Stimulated activated CD8-positive, alpha-beta memory T cell treated with anti-CD3 and anti-CD28 coated beads, Interleukin-15, amount 100 ng/mL, for 48 hours (primary cell): ENCODE results near the gene THAP3.
"Not testable (repeated sequence)": the region's sequence is repeated elsewhere in the genome, so short reads cannot be mapped to it uniquely, and the experiment has no call there.

Source experiments
- DNase-seq, 2 donors: peaks; one replicate each; pipeline ENCODE4 v3.0.0-alpha.2; 2020; ENCODE audit warnings: low read depth in 2 of 2

Gene THAP3

GRCh38 chr1:6591222-6591621 is 33.4 kb upstream of the THAP3 start:
- DNase-seq, result no peak

GRCh38 chr1:6591644-6592043 is 33.0 kb upstream of the THAP3 start:
- no peak for DNase-seq

GRCh38 chr1:6592441-6592840 is 32.2 kb upstream of the THAP3 start:
- no peak for DNase-seq

DNA sequence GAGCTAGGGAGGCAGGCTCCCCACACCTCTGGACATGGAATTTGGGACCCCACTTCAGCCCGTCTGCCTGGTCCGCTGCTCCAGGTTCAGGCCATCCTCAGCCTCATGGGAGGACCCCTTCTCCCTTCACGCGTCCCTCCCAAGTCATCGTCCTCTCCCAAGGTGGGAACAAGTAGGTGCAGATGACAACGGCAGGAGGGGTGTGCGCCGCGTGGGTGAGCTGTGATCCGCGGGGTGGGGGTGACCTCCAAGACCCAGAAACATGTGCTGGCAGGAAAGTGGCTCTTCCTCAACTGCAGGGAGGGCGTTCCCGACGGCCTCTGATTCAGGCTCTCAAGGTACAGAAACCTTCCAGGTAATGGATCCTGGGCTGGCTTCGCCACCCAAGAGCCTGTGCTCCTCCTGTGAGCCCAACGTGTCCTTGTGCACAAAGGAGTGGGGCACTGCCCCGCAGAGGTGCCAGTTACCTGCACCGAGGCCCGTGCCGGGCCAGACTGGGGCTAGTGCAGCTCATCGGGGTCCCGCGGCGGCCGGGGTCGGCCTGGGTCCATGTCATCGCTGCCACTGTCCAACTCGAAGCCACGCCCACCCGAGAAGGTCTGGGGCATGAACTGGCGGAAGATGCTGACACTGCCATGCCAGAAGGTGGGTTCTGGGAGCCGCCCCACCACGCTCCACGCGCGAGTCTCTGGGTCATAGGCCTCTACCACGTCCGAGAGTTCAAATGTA is 31.6 kb upstream of the THAP3 start:
- DNase-seq, result no peak

DNA sequence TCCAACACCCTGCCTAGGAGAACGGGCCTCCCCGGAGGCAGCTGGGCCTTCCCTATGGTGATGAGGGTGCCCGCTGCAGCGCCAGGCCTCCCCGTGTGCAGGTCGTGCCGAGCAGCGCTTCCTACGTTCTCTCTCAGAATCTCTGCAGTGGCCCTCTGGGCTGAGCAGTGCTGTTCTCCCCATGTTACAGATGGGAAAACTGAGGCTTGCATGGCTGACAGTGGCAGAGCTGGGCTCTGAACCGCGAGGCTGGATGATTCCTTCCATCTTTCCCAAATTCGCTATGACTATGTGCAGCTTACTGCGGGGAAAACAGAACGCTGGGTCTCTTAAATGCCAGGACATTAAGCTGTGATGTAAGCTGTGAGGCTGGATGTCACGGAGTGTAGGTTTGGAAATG is 30.9 kb upstream of the THAP3 start:
- no peak for DNase-seq

- DNase-seq, result no peak
Observed at GRCh38 chr1:6594977-6595740, 29.5 kb upstream of the THAP3 start.

DNA sequence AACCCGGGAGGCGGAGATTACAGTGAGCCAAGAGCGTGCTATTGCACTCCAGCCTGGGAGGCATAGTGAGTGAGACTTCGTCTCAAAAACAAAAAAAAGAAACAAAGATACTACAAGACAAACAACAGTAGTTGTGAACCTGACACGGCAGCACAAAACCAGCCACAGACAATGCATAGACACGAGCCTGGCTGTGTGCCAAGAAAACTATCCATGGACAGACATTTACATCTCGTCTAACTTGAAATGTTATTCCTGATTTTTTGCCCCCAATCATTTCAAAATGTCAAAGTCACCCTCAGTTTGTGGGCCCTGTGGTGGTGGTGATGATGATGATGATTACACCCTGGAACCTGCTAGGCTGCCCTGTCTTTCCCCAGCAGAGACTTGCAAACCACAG is 28.3 kb upstream of the THAP3 start:
- no peak for DNase-seq

- DNase-seq, result no peak
Observed at GRCh38 chr1:6596886-6597776, 27.5 kb upstream of the THAP3 start.

DNA sequence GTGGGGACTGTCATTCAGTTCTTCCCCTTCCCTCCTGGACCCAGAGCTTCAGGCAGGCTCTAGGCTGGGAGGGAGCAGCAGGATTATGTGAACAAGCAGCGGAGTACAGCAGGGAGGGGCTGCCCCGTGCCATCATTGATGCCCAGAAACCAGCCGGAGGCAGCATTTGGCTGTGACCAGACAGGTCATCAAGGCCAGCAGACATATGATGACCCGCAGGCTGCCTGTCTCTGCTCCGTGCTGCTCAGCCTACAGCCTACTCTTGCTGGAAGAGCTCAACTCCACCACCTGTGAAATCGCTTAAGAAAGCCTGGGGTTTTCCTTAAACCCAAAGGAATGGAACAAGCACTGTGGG is 26.9 kb upstream of the THAP3 start:
- no peak for DNase-seq

- DNase-seq, result peak in 1 of 2 donors; percentile 56
Observed at GRCh38 chr1:6599141-6599975, 25.3 kb upstream of the THAP3 start.

GRCh38 chr1:6599991-6600390 is 24.7 kb upstream of the THAP3 start:
- DNase-seq, result not testable (repeated sequence)

- no peak for DNase-seq
Observed at GRCh38 chr1:6600410-6601048, 24.1 kb upstream of the THAP3 start.

DNA sequence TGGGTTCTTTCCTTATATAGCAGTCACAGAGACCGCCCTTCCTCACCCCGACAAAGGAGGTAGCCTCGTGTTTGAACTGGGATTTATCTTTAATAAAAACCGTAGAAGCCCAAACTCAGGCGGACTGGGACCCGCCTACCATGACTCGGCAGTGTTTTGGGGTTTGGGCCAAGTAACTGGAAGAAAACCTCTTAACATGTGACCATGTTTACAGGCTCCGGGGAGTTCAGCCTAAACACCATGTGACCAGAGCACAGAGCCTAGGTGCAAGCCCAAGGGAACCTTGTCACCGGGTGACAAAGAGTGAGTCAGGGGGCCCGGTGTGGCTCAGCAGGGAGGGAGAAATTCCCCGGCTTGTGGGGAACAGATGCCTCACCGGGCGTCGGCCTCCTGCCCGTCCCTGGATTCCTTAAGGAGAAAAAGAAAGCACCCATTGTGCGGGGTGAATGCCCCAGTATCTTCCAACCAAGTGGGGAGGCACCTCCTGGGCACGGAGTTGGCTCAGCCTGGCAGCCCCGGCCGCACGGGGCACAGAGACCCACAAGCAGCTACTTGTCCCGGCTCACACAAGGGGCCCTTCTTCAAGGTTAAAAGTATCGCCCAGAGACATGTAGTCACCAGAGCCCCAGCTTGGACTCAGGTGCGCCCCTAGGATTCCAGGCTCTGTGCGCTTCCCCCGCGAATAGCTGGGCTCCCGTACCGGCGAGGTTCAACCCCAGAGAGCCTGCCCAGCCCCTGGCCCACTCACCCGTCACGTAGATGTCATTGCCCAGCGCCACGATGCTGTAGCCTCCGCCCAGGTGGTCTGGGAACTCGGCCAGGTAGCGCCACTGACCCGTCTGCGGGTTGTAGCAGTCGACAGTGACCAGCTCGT is 23.4 kb upstream of the THAP3 start:
- DNase-seq, result peak; percentile 74 to 81

- DNase-seq, result no peak
Observed at GRCh38 chr1:6601923-6602668, 22.6 kb upstream of the THAP3 start.

DNA sequence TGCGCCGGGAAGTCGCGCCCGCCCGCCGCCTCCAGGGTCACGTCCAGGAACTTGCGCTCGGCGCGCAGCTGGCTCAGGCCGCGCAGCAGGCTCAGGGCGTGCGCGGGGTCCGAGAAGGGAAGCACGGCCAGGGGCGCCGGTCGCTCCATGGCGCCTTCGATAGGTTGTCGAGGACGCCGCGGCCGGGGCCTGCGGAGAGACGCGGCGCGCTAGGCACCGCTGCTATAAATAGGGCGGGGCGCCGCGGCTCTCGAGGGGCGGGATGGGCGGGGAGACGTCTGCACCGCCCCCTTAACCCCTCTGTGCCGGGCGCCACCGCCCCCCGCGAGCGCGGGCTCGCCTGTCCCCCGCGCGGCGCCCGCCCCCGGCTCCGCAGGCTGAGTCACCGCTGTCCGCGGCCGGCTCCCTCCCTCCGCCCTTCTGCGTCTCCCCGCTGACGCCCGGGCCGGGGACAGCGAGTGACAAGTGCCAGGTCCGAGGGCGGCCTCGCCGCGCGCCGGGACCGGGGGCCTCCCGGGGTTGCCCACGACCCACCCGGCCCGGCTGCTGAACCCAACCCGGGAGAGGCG is 21.9 kb upstream of the THAP3 start, which contains the start of gene KLHL21:
TSS of gene KLHL21 (minus strand) at position 201 of the 569 bp plus-strand sequence. CDS start at position 149, 52 bp downstream.
- DNase-seq, result peak; percentile 88 to 92

- DNase-seq, result peak in 1 of 2 donors; percentile 44
Observed at GRCh38 chr1:6603238-6603914, 21.3 kb upstream of the THAP3 start.

DNA sequence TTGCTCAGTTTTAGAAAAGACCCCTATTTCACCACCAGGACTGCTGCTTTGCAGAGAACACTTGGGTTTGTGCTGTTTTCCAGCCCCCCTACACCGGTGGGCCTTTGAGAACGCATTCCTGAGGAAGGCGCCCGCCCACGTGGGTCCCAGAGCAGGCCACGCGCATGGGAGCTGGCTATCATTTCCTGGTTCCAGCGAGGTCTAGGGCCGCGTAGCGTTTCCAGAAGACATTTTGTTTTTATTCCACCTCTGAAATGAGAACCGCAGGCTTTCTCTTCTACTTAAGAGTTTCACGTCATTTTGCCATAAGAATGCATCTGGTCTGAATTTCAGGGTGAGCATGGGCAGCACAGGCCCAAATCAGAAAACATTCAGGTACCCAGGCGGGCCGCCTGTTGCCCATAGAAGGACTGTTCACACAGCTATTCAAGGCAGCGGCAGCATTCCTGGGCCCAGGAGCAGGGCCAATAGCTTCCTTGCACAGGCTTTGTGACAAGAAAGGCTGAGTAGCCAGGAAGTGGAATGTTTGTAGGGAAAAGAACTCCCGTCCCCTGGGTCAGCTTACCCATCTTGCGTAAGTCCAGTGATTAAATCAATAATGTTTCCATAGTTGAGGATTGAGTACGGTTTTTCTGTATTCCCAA is 20.6 kb upstream of the THAP3 start:
- DNase-seq, result no peak
